Measurements from ENCODE around the gene URB2. TPM values are rescaled to one million over a fixed set of nuclear protein-coding genes. Genes with fewer than 3 reads are reported as not detected.

Gene URB2
- total and polyA plus RNA-seq, 7 experiments from 2014 or later = 5.6 to 18.2 (median 10.3) TPM

DNA sequence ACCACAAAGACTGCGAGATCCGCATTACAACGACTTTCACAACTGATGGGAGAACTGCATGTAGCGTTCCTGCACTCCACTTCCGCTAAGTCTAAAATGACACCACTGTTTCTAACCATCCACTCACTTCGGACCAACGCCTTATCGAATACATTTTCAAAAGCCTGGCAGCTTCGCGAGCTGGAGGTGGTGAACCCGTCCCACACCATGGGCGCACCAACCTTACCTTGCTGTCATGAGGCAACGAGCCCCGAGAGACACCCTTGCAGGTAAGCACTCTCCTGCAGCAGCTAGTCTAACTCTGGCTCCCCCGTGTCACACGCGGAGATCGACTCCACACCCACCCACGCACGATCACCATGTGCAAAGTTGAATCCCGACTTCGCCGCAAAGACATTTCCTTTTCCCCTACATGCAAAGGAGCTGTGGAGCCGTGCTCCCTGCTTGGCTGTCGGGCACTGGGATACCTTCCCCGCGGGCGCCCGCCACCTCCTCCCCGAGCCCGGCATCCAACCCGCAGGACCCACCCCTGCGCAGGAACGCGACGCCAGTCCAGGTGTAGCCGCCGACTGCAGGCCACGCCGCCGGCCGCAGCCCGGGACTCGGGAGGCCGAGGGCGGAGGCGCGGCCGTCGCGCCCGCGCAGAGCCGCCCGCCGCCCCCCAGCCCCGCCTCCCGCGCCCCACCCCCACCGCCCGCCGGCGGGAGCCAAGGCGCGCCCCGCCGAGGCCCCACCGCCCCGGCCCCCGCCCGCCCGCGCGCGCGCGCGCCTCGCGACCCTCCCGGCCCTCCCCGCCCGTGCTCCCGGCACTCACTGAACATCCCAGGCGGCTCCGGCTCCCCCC, 754 bp upstream of the URB2 start:
- H3K36me3 Mint-ChIP-seq = peaks cover 0 to 15% (median 3%) of the 10 kb centered on the region in 5 donors
- peaks cover 0 to 8% (median 0%) of the 10 kb centered on the region in 3 experiments for H3K36me3 ChIP-seq (ENCODE audit: control insufficient read depth in 2 of 3, insufficient read depth in 3 of 3, low read length in 3 of 3)
- peak overlapping the region; percentile 93 for H3K4me3 ChIP-seq (ENCODE audit: low read length)
- H3K27me3 Mint-ChIP-seq = no peaks in the 10 kb centered on the region
- H3K9me3 ChIP-seq (ENCODE audit: control insufficient read depth in 2 of 3, low read length in 3 of 3) = no peaks in the 10 kb centered on the region
- ATAC-seq (peak; percentile 28), DNase-seq (peak; percentile 21 to 69 (median 44))
- intact Hi-C loops (cut with micrococcal nuclease) = loop anchor here (5.0 kb wide), 5 partner anchors 283 to 1902 kb away; partner anchors contain the start of genes RAB4A (in 2 of the 2), CCSAP (in 1 of the 2), JMJD4 (in 1 of the 2) and SNAP47 (in 1 of the 2)
- peak overlapping the region; percentile 74 to 98 (median 93) for H3K27ac Mint-ChIP-seq
- H3K4me1 Mint-ChIP-seq = peaks cover 45 to 76% (median 62%) of the 10 kb centered on the region in 7 donors
- H3K27ac ChIP-seq (ENCODE audit: low read depth, low read length) = peak overlapping the region; percentile 80
- no peaks in the 10 kb centered on the region for H3K27me3 ChIP-seq (ENCODE audit: control insufficient read depth in 2 of 2, insufficient read depth in 2 of 2, low read length in 2 of 2)
- POLR2A ChIA-PET = interaction anchor here (6.6 kb wide), 1 partner anchor 67 kb away, joined by 49 read pairs; the partner anchor contains the start of gene ABCB10
- CTCF ChIA-PET = interaction anchor here (1.1 kb wide), 1 partner anchor 66 kb away, joined by 3 read pairs; no protein-coding TSS in a partner anchor
- H3K4me3 Mint-ChIP-seq = peak overlapping the region; percentile 90 to 99 (median 97)
- H3K9me3 Mint-ChIP-seq = no peaks in the 10 kb centered on the region
- peaks cover 21 to 27% of the 10 kb centered on the region in 2 donors for H3K4me1 ChIP-seq (ENCODE audit: control insufficient read depth in 2 of 2, insufficient read depth in 2 of 2, low read length in 2 of 2)

DNA sequence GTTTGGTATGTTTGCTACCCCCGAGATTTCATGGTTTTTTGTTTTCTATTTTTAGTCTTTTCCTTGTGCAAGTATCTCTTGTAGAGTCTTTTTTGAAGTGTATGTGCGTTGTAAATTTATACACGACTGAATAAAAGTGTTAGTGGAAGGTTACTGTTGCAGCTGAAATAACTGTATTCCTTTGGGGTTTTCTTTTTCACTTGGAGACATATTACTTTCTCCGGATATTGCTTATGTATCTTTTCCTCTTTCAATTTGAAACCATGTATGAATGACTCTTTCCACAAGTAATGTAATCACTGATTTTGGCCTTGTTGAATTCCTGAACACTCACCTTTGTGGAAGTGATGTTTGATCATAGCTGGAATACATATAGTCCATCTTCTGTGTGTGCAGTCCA, 956 bp downstream of the URB2 start:
- Mint-ChIP-seq H3K4me3 (peak overlapping the region; percentile 84 to 100 (median 98)), H3K27ac (peak overlapping the region; percentile 89 to 98 (median 97)), H3K4me1 (peaks cover 34 to 68% (median 61%) of the 10 kb centered on the region in 7 donors), H3K36me3 (peaks cover 0 to 14% (median 4%) of the 10 kb centered on the region in 5 donors), H3K27me3 (no peaks in the 10 kb centered on the region), H3K9me3 (no peaks in the 10 kb centered on the region)
- ChIA-PET POLR2A (interaction anchor here (6.6 kb wide), 1 partner anchor 69 kb away, joined by 49 read pairs; the partner anchor contains the start of gene ABCB10), CTCF (no interaction called here)
- H3K9me3 ChIP-seq (ENCODE audit: control insufficient read depth in 2 of 3, low read length in 3 of 3) = no peaks in the 10 kb centered on the region
- peak overlapping the region; percentile 93 for H3K4me3 ChIP-seq (ENCODE audit: low read length)
- H3K36me3 ChIP-seq (ENCODE audit: control insufficient read depth in 2 of 3, insufficient read depth in 3 of 3, low read length in 3 of 3) = peaks cover 0 to 8% (median 0%) of the 10 kb centered on the region in 3 experiments
- intact Hi-C loops (cut with micrococcal nuclease) = loop anchor here (2.0 to 5.0 kb wide), 6 partner anchors 284 to 1900 kb away; partner anchors contain the start of genes CCSAP (in 2 of the 2), RAB4A (in 2 of the 2), JMJD4 (in 1 of the 2) and SNAP47 (in 1 of the 2)
- peak overlapping the region; percentile 80 for H3K27ac ChIP-seq (ENCODE audit: low read depth, low read length)
- no peak for DNase-seq
- peaks cover 21 to 27% of the 10 kb centered on the region in 2 donors for H3K4me1 ChIP-seq (ENCODE audit: control insufficient read depth in 2 of 2, insufficient read depth in 2 of 2, low read length in 2 of 2)
- H3K27me3 ChIP-seq (ENCODE audit: control insufficient read depth in 2 of 2, insufficient read depth in 2 of 2, low read length in 2 of 2) = no peaks in the 10 kb centered on the region
- no peak for ATAC-seq

DNA sequence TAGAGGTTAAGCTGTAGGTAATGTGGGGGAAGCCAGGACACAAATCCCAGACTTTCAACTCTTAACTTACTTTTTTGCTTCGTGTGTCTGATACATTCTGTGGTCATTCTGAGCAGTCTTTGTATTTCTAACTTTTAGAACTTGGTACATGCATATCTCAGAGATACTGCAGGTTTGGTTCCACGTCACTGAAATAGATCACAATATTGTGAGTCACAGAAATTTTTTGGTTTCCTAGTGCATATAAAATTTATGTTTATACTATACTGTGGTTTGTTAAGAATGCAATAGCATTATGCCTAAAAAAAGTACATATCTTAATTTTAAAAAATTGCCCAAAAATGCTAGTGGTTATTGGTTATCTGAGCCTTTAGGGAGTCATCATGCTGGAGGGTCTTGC, 3.2 kb downstream of the URB2 start:
- no peaks in the 10 kb centered on the region for H3K9me3 ChIP-seq (ENCODE audit: control insufficient read depth in 2 of 3, low read length in 3 of 3)
- no peak for DNase-seq
- H3K27me3 ChIP-seq (ENCODE audit: control insufficient read depth in 2 of 2, insufficient read depth in 2 of 2, low read length in 2 of 2) = no peaks in the 10 kb centered on the region
- Mint-ChIP-seq H3K27me3 (no peaks in the 10 kb centered on the region), H3K4me1 (peaks cover 22 to 57% (median 45%) of the 10 kb centered on the region in 7 donors), H3K27ac (peak overlapping the region in 1 of 9 donors; percentile 17), H3K36me3 (peaks cover 0 to 17% (median under 1%) of the 10 kb centered on the region in 5 donors), H3K4me3 (no peak overlapping the region), H3K9me3 (no peaks in the 10 kb centered on the region)
- no peak for ATAC-seq
- H3K27ac ChIP-seq (ENCODE audit: low read depth, low read length) = no peak overlapping the region
- no peak overlapping the region for H3K4me3 ChIP-seq (ENCODE audit: low read length)
- intact Hi-C loops (cut with micrococcal nuclease) = loop anchor here (5.0 kb wide), 5 partner anchors 287 to 1898 kb away; partner anchors contain the start of genes RAB4A (in 2 of the 2), CCSAP (in 1 of the 2), JMJD4 (in 1 of the 2) and SNAP47 (in 1 of the 2)
- CTCF ChIA-PET = no interaction called here
- peaks cover 18 to 19% of the 10 kb centered on the region in 2 donors for H3K4me1 ChIP-seq (ENCODE audit: control insufficient read depth in 2 of 2, insufficient read depth in 2 of 2, low read length in 2 of 2)
- H3K36me3 ChIP-seq (ENCODE audit: control insufficient read depth in 2 of 3, insufficient read depth in 3 of 3, low read length in 3 of 3) = peaks cover 0 to 8% (median 0%) of the 10 kb centered on the region in 3 experiments
- POLR2A ChIA-PET = no interaction called here

DNA sequence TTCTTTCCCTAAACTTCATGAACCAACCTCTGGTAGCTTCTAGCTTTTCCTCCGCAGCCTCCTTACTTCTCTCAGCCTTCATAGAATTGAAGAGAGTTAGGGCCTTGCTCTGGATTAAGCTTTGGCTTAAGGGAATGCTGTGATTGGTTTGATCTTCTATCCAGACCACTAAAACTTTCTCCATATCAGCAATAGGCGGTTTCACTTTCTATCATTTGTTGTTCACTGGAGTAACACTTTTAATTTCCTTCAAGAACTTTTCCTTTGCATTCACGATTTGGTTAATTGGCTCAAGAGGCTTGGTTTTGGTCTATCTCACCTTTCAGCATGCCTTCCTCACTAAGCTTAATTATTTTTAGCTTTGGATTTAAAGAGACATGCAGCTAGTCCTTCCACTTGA, 5.1 kb downstream of the URB2 start:
- no peak overlapping the region for H3K4me3 ChIP-seq (ENCODE audit: low read length)
- intact Hi-C loops (cut with micrococcal nuclease) = no loop called here
- H3K36me3 ChIP-seq (ENCODE audit: control insufficient read depth in 2 of 3, insufficient read depth in 3 of 3, low read length in 3 of 3) = peaks cover 0 to 23% (median 12%) of the 10 kb centered on the region in 3 experiments
- no peaks in the 10 kb centered on the region for H3K27me3 Mint-ChIP-seq
- no peaks in the 10 kb centered on the region for H3K9me3 Mint-ChIP-seq
- peaks cover 11 to 13% of the 10 kb centered on the region in 2 donors for H3K4me1 ChIP-seq (ENCODE audit: control insufficient read depth in 2 of 2, insufficient read depth in 2 of 2, low read length in 2 of 2)
- no peaks in the 10 kb centered on the region for H3K27me3 ChIP-seq (ENCODE audit: control insufficient read depth in 2 of 2, insufficient read depth in 2 of 2, low read length in 2 of 2)
- peaks cover 11 to 47% (median 38%) of the 10 kb centered on the region in 7 donors for H3K4me1 Mint-ChIP-seq
- ChIA-PET POLR2A (no interaction called here), CTCF (interaction anchor here (0.6 kb wide), 1 partner anchor 1733 kb away, joined by 8 read pairs; no protein-coding TSS in a partner anchor)
- H3K36me3 Mint-ChIP-seq = peaks cover 5 to 27% (median 7%) of the 10 kb centered on the region in 5 donors
- H3K4me3 Mint-ChIP-seq = no peak overlapping the region
- DNase-seq (no peak), ATAC-seq (no peak)
- H3K27ac Mint-ChIP-seq = peak overlapping the region in 1 of 9 donors; percentile 45
- H3K27ac ChIP-seq (ENCODE audit: low read depth, low read length) = no peak overlapping the region
- no peaks in the 10 kb centered on the region for H3K9me3 ChIP-seq (ENCODE audit: control insufficient read depth in 2 of 3, low read length in 3 of 3)

DNA sequence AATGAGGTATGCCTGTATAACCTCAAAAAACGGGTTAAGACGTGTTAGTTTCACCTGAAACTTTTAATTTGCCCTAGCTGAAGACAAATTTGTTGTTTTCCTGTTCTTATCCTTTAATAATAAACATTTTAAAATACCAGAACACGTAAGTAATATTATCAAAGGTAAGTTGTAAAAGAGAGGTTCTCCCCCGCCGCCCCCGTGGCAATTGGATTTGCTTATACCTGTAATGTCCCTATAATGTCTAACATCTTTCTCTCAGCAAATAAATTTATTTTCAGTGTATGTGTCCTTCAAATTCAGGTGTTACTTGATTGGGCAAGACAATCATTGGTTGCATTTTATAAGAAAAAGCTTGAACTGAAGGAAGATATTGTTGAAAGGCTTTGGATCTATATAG, 5.9 kb downstream of the URB2 start:
- POLR2A ChIA-PET = interaction anchor here (0.6 kb wide), 1 partner anchor 155 kb away, joined by 3 read pairs; no protein-coding TSS in a partner anchor

DNA sequence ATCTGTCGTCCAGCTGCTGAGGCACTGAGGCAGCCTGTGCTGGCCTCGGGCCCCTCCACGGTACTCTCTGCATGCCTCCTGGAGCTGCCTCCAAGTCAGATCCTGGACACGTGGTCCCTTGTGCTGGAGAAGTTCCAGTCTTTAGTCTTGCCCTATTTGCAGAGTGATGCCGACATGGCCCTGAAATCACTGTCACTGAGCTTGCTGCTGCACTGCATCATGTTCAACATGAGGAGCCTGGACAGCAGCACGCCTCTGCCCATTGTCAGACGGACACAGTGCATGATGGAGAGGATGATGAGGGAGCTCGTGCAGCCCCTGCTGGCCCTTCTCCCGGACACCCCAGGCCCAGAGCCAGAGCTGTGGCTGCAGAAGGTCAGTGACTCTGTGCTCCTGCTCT, 10.0 kb downstream of the URB2 start:
- H3K9me3 Mint-ChIP-seq = no peaks in the 10 kb centered on the region
- H3K36me3 Mint-ChIP-seq = peaks cover 7 to 50% (median 17%) of the 10 kb centered on the region in 5 donors
- peaks cover 0 to 45% (median 13%) of the 10 kb centered on the region in 3 experiments for H3K36me3 ChIP-seq (ENCODE audit: control insufficient read depth in 2 of 3, insufficient read depth in 3 of 3, low read length in 3 of 3)

More for the DNA sequence above, 5.9 kb downstream of the URB2 start:
- no peaks in the 10 kb centered on the region for H3K27me3 ChIP-seq (ENCODE audit: control insufficient read depth in 2 of 2, insufficient read depth in 2 of 2, low read length in 2 of 2)
- H3K27me3 Mint-ChIP-seq = no peaks in the 10 kb centered on the region
- CTCF ChIA-PET = no interaction called here
- peaks cover 5 to 6% of the 10 kb centered on the region in 2 donors for H3K4me1 ChIP-seq (ENCODE audit: control insufficient read depth in 2 of 2, insufficient read depth in 2 of 2, low read length in 2 of 2)
- no peak overlapping the region for H3K4me3 Mint-ChIP-seq
- DNase-seq (no peak), ATAC-seq (no peak)
- H3K4me3 ChIP-seq (ENCODE audit: low read length) = no peak overlapping the region
- H3K9me3 ChIP-seq (ENCODE audit: control insufficient read depth in 2 of 3, low read length in 3 of 3) = no peaks in the 10 kb centered on the region
- H3K4me1 Mint-ChIP-seq = peaks cover 11 to 42% (median 32%) of the 10 kb centered on the region in 7 donors
- peaks cover 0 to 32% (median 13%) of the 10 kb centered on the region in 3 experiments for H3K36me3 ChIP-seq (ENCODE audit: control insufficient read depth in 2 of 3, insufficient read depth in 3 of 3, low read length in 3 of 3)
- intact Hi-C loops (cut with micrococcal nuclease) = no loop called here
- H3K27ac ChIP-seq (ENCODE audit: low read depth, low read length) = no peak overlapping the region
- H3K27ac Mint-ChIP-seq = peak overlapping the region in 1 of 9 donors; percentile 11
- peaks cover 5 to 33% (median 7%) of the 10 kb centered on the region in 5 donors for H3K36me3 Mint-ChIP-seq
- no peaks in the 10 kb centered on the region for H3K9me3 Mint-ChIP-seq

More for the DNA sequence above, 10.0 kb downstream of the URB2 start:
- no peaks in the 10 kb centered on the region for H3K4me1 ChIP-seq (ENCODE audit: control insufficient read depth in 2 of 2, insufficient read depth in 2 of 2, low read length in 2 of 2)
- H3K9me3 ChIP-seq (ENCODE audit: control insufficient read depth in 2 of 3, low read length in 3 of 3) = no peaks in the 10 kb centered on the region
- intact Hi-C loops (cut with micrococcal nuclease) = no loop called here
- no peak for ATAC-seq
- Mint-ChIP-seq H3K27me3 (no peaks in the 10 kb centered on the region), H3K4me1 (peaks cover 5 to 24% (median 10%) of the 10 kb centered on the region in 7 donors), H3K27ac (no peak overlapping the region), H3K4me3 (no peak overlapping the region)
- DNase-seq = no peak
- H3K27me3 ChIP-seq (ENCODE audit: control insufficient read depth in 2 of 2, insufficient read depth in 2 of 2, low read length in 2 of 2) = no peaks in the 10 kb centered on the region
- H3K27ac ChIP-seq (ENCODE audit: low read depth, low read length) = no peak overlapping the region
- no peak overlapping the region for H3K4me3 ChIP-seq (ENCODE audit: low read length)
- POLR2A ChIA-PET = interaction anchor here (1.1 kb wide), 1 partner anchor 20 kb away, joined by 3 read pairs; no protein-coding TSS in a partner anchor
- CTCF ChIA-PET = no interaction called here

Data from naive thymus-derived CD4-positive, alpha-beta T cell (primary cell).